IMR-90 (cell line): Measurements from ENCODE around the gene PPP3CA. TPM values are rescaled to one million over a fixed set of nuclear protein-coding genes. Genes with fewer than 3 reads are reported as not detected.

Experiments
- ATAC-seq: fragments of 200-7000 bp; cut with Tn5 transposase; 2 replicates; pipeline ENCODE4 v1.9.1; 2020; ENCODE audit warnings: low read depth, mild to moderate bottlenecking, moderate library complexity
- BruUV-seq: library from RNA; stranded (reverse); fragments of 400-500 nt; replicated peaks from 2 replicates; lab custom pipeline; 2021; lab: Mats Ljungman, UMichigan
- CTCF ChIA-PET: fragments of 300-600 bp; formaldehyde crosslinking; extraction: SDS; loops from one replicate; lab custom pipeline; 2021; ENCODE audit warnings: antibody characterized with exemption; lab: Yijun Ruan, JAX
- POLR2A ChIA-PET: fragments of 300-600 bp; sonication (Branson Sonifier 250); formaldehyde crosslinking; loops from one replicate; lab custom pipeline; 2022; ENCODE audit warnings: antibody characterized with exemption; ENCODE audit not compliant: unreplicated experiment; lab: Charles Lee
- DNase-seq: peaks from one replicate; pipeline ENCODE4 v3.0.0; 2013
- H2AFZ ChIP-seq: replicated peaks from 2 replicates; pipeline ENCODE3; 2013; ENCODE audit warnings: low read length, mild to moderate bottlenecking; ENCODE audit not compliant: poor library complexity
- H2AK5ac ChIP-seq: 2 replicates; pipeline ENCODE4 v1.6.1; 2013; ENCODE audit warnings: low read depth, low read length, inconsistent platforms
- H2AK9ac ChIP-seq: replicated peaks from 2 replicates; pipeline ENCODE3; 2013; ENCODE audit warnings: mild to moderate bottlenecking, low read depth, low read length, moderate library complexity; ENCODE audit not compliant: poor library complexity
- H2BK120ac ChIP-seq: 2 replicates; pipeline ENCODE4 v1.6.1; 2013; ENCODE audit warnings: low read depth, low read length, inconsistent platforms
- H2BK15ac ChIP-seq: 3 replicates; pipeline ENCODE4 v1.6.1; 2013; ENCODE audit warnings: low read depth, low read length, inconsistent platforms
- H2BK20ac ChIP-seq: 2 replicates; pipeline ENCODE4 v1.6.1; 2013; ENCODE audit warnings: low read depth, mild to moderate bottlenecking, inconsistent platforms, low read length, moderate library complexity
- H2BK5ac ChIP-seq: 2 replicates; pipeline ENCODE4 v1.6.1; 2013; ENCODE audit warnings: mild to moderate bottlenecking, low read depth, low read length, inconsistent platforms; ENCODE audit not compliant: poor library complexity, severe bottlenecking
- H3K14ac ChIP-seq: replicated peaks from 2 replicates; pipeline ENCODE4 v1.6.1; 2013; ENCODE audit warnings: low read depth, low read length, inconsistent platforms
- H3K18ac ChIP-seq: 2 replicates; pipeline ENCODE4 v1.6.1; 2013; ENCODE audit warnings: low read depth, low read length, control low read depth
- H3K23ac ChIP-seq: 2 replicates; pipeline ENCODE4 v1.6.1; 2013; ENCODE audit warnings: low read depth, low read length, inconsistent platforms
- H3K27ac ChIP-seq: 2 replicates; pipeline ENCODE4 v1.5.1; 2013; ENCODE audit warnings: mild to moderate bottlenecking, control low read depth, low read length; ENCODE audit not compliant: insufficient read depth
- H3K27me3 ChIP-seq: 2 replicates; pipeline ENCODE4 v1.6.1; 2013; ENCODE audit warnings: low read length; ENCODE audit not compliant: control insufficient read depth, insufficient read depth
- H3K36me3 ChIP-seq: 2 replicates; pipeline ENCODE4 v1.6.1; 2013; ENCODE audit warnings: low read length, mixed read lengths; ENCODE audit not compliant: control insufficient read depth, insufficient read depth
- H3K4ac ChIP-seq: 2 replicates; pipeline ENCODE4 v1.6.1; 2013; ENCODE audit warnings: low read depth, low read length, inconsistent platforms
- H3K4me1 ChIP-seq: 2 replicates; pipeline ENCODE4 v1.6.1; 2013; ENCODE audit warnings: low read length, mixed read lengths; ENCODE audit not compliant: control insufficient read depth, insufficient read depth
- H3K4me2 ChIP-seq: 2 replicates; pipeline ENCODE4 v1.6.1; 2013; ENCODE audit warnings: low read depth, mild to moderate bottlenecking, control low read depth, low read length, moderate library complexity
- H3K4me3 ChIP-seq: 2 replicates; pipeline ENCODE4 v1.5.1; 2013; ENCODE audit warnings: low read depth, mild to moderate bottlenecking, control low read depth, low read length, moderate library complexity; ENCODE audit not compliant: insufficient read depth
- H3K56ac ChIP-seq: 2 replicates; pipeline ENCODE4 v1.6.1; 2013; ENCODE audit warnings: low read length, inconsistent platforms; ENCODE audit not compliant: insufficient read depth; ENCODE audit errors: extremely low read depth
- H3K79me1 ChIP-seq, 2 experiments: 2 replicates each; pipeline ENCODE4 v1.6.1; 2013; ENCODE audit warnings: low read length in 2 of 2, inconsistent platforms in 1 of 2, low read depth in 1 of 2
- H3K9ac ChIP-seq: 2 replicates; pipeline ENCODE4 v1.6.1; 2013; ENCODE audit warnings: low read depth, low read length, control low read depth
- H3K9me1 ChIP-seq: 2 replicates; pipeline ENCODE4 v1.6.1; 2013; ENCODE audit warnings: low read length, inconsistent platforms; ENCODE audit not compliant: insufficient read depth
- H3K9me3 ChIP-seq: 2 replicates; pipeline ENCODE4 v1.6.1; 2013; ENCODE audit warnings: low read length; ENCODE audit not compliant: control insufficient read depth, insufficient read depth
- H4K20me1 ChIP-seq: 2 replicates; pipeline ENCODE4 v1.6.1; 2013; ENCODE audit warnings: low read length, inconsistent platforms; ENCODE audit not compliant: insufficient read depth
- H4K5ac ChIP-seq: 2 replicates; pipeline ENCODE4 v1.6.1; 2013; ENCODE audit warnings: mild to moderate bottlenecking, low read depth, low read length, control low read depth
- H4K8ac ChIP-seq, 2 experiments: 2 replicates each; pipeline ENCODE4 v1.6.1; 2013; ENCODE audit warnings: low read depth in 2 of 2, low read length in 2 of 2, control low read depth in 1 of 2, inconsistent platforms in 1 of 2
- H4K91ac ChIP-seq: 2 replicates; pipeline ENCODE4 v1.6.1; 2013; ENCODE audit warnings: low read depth, low read length, inconsistent platforms; ENCODE audit not compliant: insufficient read depth
- MAZ ChIP-seq: IDR thresholded peaks from 2 replicates; pipeline ENCODE4 v1.6.1; 2012; ENCODE audit warnings: low read depth, mild to moderate bottlenecking, low read length, improper control_type of control experiment, moderate library complexity, borderline replicate concordance
- POLR2A ChIP-seq: IDR thresholded peaks from 2 replicates; pipeline ENCODE4 v1.6.1; 2012; ENCODE audit warnings: mild to moderate bottlenecking, low read depth, low read length
- USF2 ChIP-seq: fragments of 150-350 bp; IDR thresholded peaks from 2 replicates; pipeline ENCODE4 v1.6.1; 2017; ENCODE audit warnings: mild to moderate bottlenecking, antibody characterized with exemption, low read length, low read depth
- WGBS, 2 experiments: methylation state at CpG; one replicate each; pipeline versions ENCODE4 v1.1.5 to v1.1.7; 2013; ENCODE audit warnings: missing lambda C conversion rate in 2 of 2; ENCODE audit not compliant: insufficient read length in 1 of 2; ENCODE audit errors: extremely low coverage in 2 of 2; 5-methylcytosine and 5-hydroxymethylcytosine counted together
- dilution Hi-C: fragments of 300-500 bp; cut with HindIII; formaldehyde crosslinking; loops from one replicate; pipeline ENCODE4 v1.14.3; 2018; ENCODE audit warnings: low sequenced_read_pairs; ENCODE audit not compliant: unreplicated experiment
- in situ Hi-C: fragments of 300-500 bp; cut with MboI; formaldehyde crosslinking; loops from 3 replicates; pipeline ENCODE4 v1.14.3; 2019; ENCODE audit warnings: low sequenced_read_pairs, inconsistent platforms, mixed read lengths
- intact Hi-C: fragments of 100-400 bp; cut with micrococcal nuclease; formaldehyde crosslinking; loops from 2 replicates; pipeline ENCODE4 v1.10.0; 2022
- polyA plus RNA-seq, 3 experiments: library from polyadenylated mRNA; depleted of rRNA; stranded (reverse); fragments of >200 nt; gene quantifications; 2 replicates each; pipeline ENCODE4 v1.2.3, GENCODE V29; 2012; ENCODE audit warnings: low replicate concordance in 1 of 3
- total RNA-seq: library from RNA; depleted of rRNA; stranded (reverse); fragments of >200 nt; gene quantifications from 2 replicates; pipeline ENCODE4 v1.2.3, GENCODE V29; 2012

The PPP3CA gene
- total and polyA plus RNA-seq, 2 of the 4 experiments (the other 2 are of a cell fraction): 14.5 to 48.6 TPM

- peaks cover 2% of the 10 kb centered on the region; the same call in 1 of the 2 replicates for H3K9me1 ChIP-seq
- peaks cover 17% of the 10 kb centered on the region for H3K4me1 ChIP-seq
- peak overlapping the region; percentile 42 for H3K14ac ChIP-seq
- H4K5ac ChIP-seq: peak overlapping the region; percentile 61; the same call in 1 of the 2 replicates
- peak overlapping the region in 1 of 2 experiments; percentile 15; a peak in 2 of 4 replicates for H4K8ac ChIP-seq
- H2AK9ac ChIP-seq: no peak overlapping the region
- no peaks in the 10 kb centered on the region for H3K9me3 ChIP-seq
- H3K4ac ChIP-seq: peak overlapping the region; percentile 12
- H4K20me1 ChIP-seq: no peaks in the 10 kb centered on the region
- peak; percentile 64 for ATAC-seq
- 100% methylated on average over 1 of the region's 8 CpGs; no CpG with 5 or more reads in 1 of the 2 experiments for WGBS, 2 experiments
- H3K18ac ChIP-seq: peak overlapping the region; percentile 79; the same call in 1 of the 2 replicates
- no peak overlapping the region for H2AFZ ChIP-seq
- peak overlapping the region; percentile 8 for H2BK5ac ChIP-seq
- H3K9ac ChIP-seq: no peak overlapping the region; the same call in 1 of the 2 replicates
- ChIA-PET CTCF (interaction anchor here (0.6 kb wide), 1 partner anchor 13 kb away, joined by 3 read pairs; no protein-coding TSS in a partner anchor), POLR2A (no interaction called here)
- no TSS peak for BruUV-seq
- H2BK15ac ChIP-seq: 0 out of 3 replicates have a peak overlapping the region, but pooled peaks have one; percentile 17
- no peak overlapping the region for H3K4me3 ChIP-seq
- H3K27me3 ChIP-seq: no peaks in the 10 kb centered on the region
- no peaks in the 10 kb centered on the region for H3K79me1 ChIP-seq
- 0 out of 2 replicates have a peak overlapping the region, but pooled peaks have one; percentile 47 for H2BK20ac ChIP-seq
- no peak overlapping the region for H3K23ac ChIP-seq
- no peak overlapping the region for H3K56ac ChIP-seq
- H3K4me2 ChIP-seq: peak overlapping the region; percentile 53; the same call in 1 of the 2 replicates
- peak overlapping the region; percentile 27; the same call in 1 of the 2 replicates for H2AK5ac ChIP-seq
- H4K91ac ChIP-seq: peak overlapping the region; percentile 17; the same call in 1 of the 2 replicates
- peak overlapping the region; percentile 48; the same call in 1 of the 2 replicates for H3K27ac ChIP-seq
- in situ Hi-C loops (no loop called here), dilution Hi-C loops (no loop called here), intact Hi-C loops (loop anchor here (2.0 kb wide), 1 partner anchor 324 kb away; the partner anchor contains the start of gene PPP3CA)
- TF ChIP-seq POLR2A: no peak
- TF ChIP-seq MAZ: no peak
- no peak for TF ChIP-seq USF2
- H3K36me3 ChIP-seq: peaks cover 1% of the 10 kb centered on the region; the same call in 1 of the 2 replicates
- peak; percentile 39 for DNase-seq
- peak overlapping the region; percentile 7; the same call in 1 of the 2 replicates for H2BK120ac ChIP-seq
Measured at GRCh38 chr4:101022151-101023024, 324.9 kb downstream of the PPP3CA start.
